ENCODE results near the gene GABRB1. TPM values are rescaled to one million over a fixed set of nuclear protein-coding genes. Genes with fewer than 3 reads are reported as not detected.

Gene GABRB1
- polyA plus RNA-seq, 4 donors, result 0.18 to 0.78 TPM; not detected in 2

- H3K27me3 ChIP-seq (ENCODE audit: control insufficient read depth in 3 of 3, insufficient read depth in 3 of 3, low read length in 3 of 3), result peaks cover 0 to under 1% (median 0%) of the 10 kb centered on the region in 3 donors
- no peak overlapping the region for H3K4me3 ChIP-seq (ENCODE audit: low read depth in 1 of 3, low read length in 3 of 3)
- 88 to 97% (median 94%) methylated on average over 1 of the region's 1 CpG for WGBS, 3 donors
- no peaks in the 10 kb centered on the region for H3K9me3 ChIP-seq (ENCODE audit: control insufficient read depth in 2 of 2, insufficient read depth in 1 of 2, low read depth in 1 of 2, low read length in 1 of 2)
- no peak overlapping the region for H3K27ac ChIP-seq (ENCODE audit: low read depth in 1 of 3, low read length in 2 of 3)
- FAIRE-seq, result no peak
- H3K36me3 ChIP-seq (ENCODE audit: control insufficient read depth in 3 of 3, insufficient read depth in 2 of 3, low read depth in 1 of 3, low read length in 3 of 3), result no peaks in the 10 kb centered on the region
- H3K4me1 ChIP-seq (ENCODE audit: control insufficient read depth in 3 of 3, insufficient read depth in 2 of 3, low read depth in 1 of 3, low read length in 2 of 3), result no peaks in the 10 kb centered on the region
- no peak for DNase-seq
These were observed 31.0 kb upstream of the GABRB1 start for GRCh38 chr4:47000406-47000805.

GRCh38 chr4:47002580-47002979 is 28.8 kb upstream of the GABRB1 start:
- H3K27me3 ChIP-seq (ENCODE audit: control insufficient read depth in 3 of 3, insufficient read depth in 3 of 3, low read length in 3 of 3), result no peaks in the 10 kb centered on the region
- DNase-seq, result peak in 1 of 2 donors; percentile 2

GRCh38 chr4:47010347-47010911 is 20.9 kb upstream of the GABRB1 start:
- no peaks in the 10 kb centered on the region for H3K9me3 ChIP-seq (ENCODE audit: control insufficient read depth in 2 of 2, insufficient read depth in 1 of 2, low read depth in 1 of 2, low read length in 1 of 2)
- no peaks in the 10 kb centered on the region for H3K27me3 ChIP-seq (ENCODE audit: control insufficient read depth in 3 of 3, insufficient read depth in 3 of 3, low read length in 3 of 3)
- H3K27ac ChIP-seq (ENCODE audit: low read depth in 1 of 3, low read length in 2 of 3), result no peak overlapping the region
- H3K4me3 ChIP-seq (ENCODE audit: low read depth in 1 of 3, low read length in 3 of 3), result no peak overlapping the region
- FAIRE-seq, result no peak
- no peak for DNase-seq
- H3K4me1 ChIP-seq (ENCODE audit: control insufficient read depth in 3 of 3, insufficient read depth in 2 of 3, low read depth in 1 of 3, low read length in 2 of 3), result peaks cover 0 to 5% (median 0%) of the 10 kb centered on the region in 3 donors
- H3K36me3 ChIP-seq (ENCODE audit: control insufficient read depth in 3 of 3, insufficient read depth in 2 of 3, low read depth in 1 of 3, low read length in 3 of 3), result no peaks in the 10 kb centered on the region

More at GRCh38 chr4:47002580-47002979, 28.8 kb upstream of the GABRB1 start:
- H3K9me3 ChIP-seq (ENCODE audit: control insufficient read depth in 2 of 2, insufficient read depth in 1 of 2, low read depth in 1 of 2, low read length in 1 of 2), result no peaks in the 10 kb centered on the region
- FAIRE-seq, result no peak
- no peaks in the 10 kb centered on the region for H3K4me1 ChIP-seq (ENCODE audit: control insufficient read depth in 3 of 3, insufficient read depth in 2 of 3, low read depth in 1 of 3, low read length in 2 of 3)
- no peaks in the 10 kb centered on the region for H3K36me3 ChIP-seq (ENCODE audit: control insufficient read depth in 3 of 3, insufficient read depth in 2 of 3, low read depth in 1 of 3, low read length in 3 of 3)
- no peak overlapping the region for H3K27ac ChIP-seq (ENCODE audit: low read depth in 1 of 3, low read length in 2 of 3)
- H3K4me3 ChIP-seq (ENCODE audit: low read depth in 1 of 3, low read length in 3 of 3), result no peak overlapping the region
- WGBS, 3 donors, result 19 to 51% (median 38%) methylated on average over 1 of the region's 1 CpG

GRCh38 chr4:47010912-47011446 is 20.4 kb upstream of the GABRB1 start:
- Histone ChIP-seq H3K36me3 (ENCODE audit: control insufficient read depth in 3 of 3, insufficient read depth in 2 of 3, low read depth in 1 of 3, low read length in 3 of 3) (no peaks in the 10 kb centered on the region), H3K27me3 (ENCODE audit: control insufficient read depth in 3 of 3, insufficient read depth in 3 of 3, low read length in 3 of 3) (no peaks in the 10 kb centered on the region), H3K4me3 (ENCODE audit: low read depth in 1 of 3, low read length in 3 of 3) (no peak overlapping the region), H3K4me1 (ENCODE audit: control insufficient read depth in 3 of 3, insufficient read depth in 2 of 3, low read depth in 1 of 3, low read length in 2 of 3) (peaks cover 0 to 5% (median 0%) of the 10 kb centered on the region in 3 donors), H3K27ac (ENCODE audit: low read depth in 1 of 3, low read length in 2 of 3) (no peak overlapping the region), H3K9me3 (ENCODE audit: control insufficient read depth in 2 of 2, insufficient read depth in 1 of 2, low read depth in 1 of 2, low read length in 1 of 2) (no peaks in the 10 kb centered on the region)
- peak; percentile 59 to 71 for DNase-seq
- WGBS, 3 donors, result 39 to 47% (median 39%) methylated on average over 2 of the region's 2 CpGs
- FAIRE-seq, result peak; percentile 23

- Histone ChIP-seq H3K27me3 (ENCODE audit: control insufficient read depth in 3 of 3, insufficient read depth in 3 of 3, low read length in 3 of 3) (no peaks in the 10 kb centered on the region), H3K9me3 (ENCODE audit: control insufficient read depth in 2 of 2, insufficient read depth in 1 of 2, low read depth in 1 of 2, low read length in 1 of 2) (no peaks in the 10 kb centered on the region), H3K27ac (ENCODE audit: low read depth in 1 of 3, low read length in 2 of 3) (no peak overlapping the region), H3K4me3 (ENCODE audit: low read depth in 1 of 3, low read length in 3 of 3) (no peak overlapping the region), H3K4me1 (ENCODE audit: control insufficient read depth in 3 of 3, insufficient read depth in 2 of 3, low read depth in 1 of 3, low read length in 2 of 3) (peaks cover 0 to 5% (median 0%) of the 10 kb centered on the region in 3 donors), H3K36me3 (ENCODE audit: control insufficient read depth in 3 of 3, insufficient read depth in 2 of 3, low read depth in 1 of 3, low read length in 3 of 3) (no peaks in the 10 kb centered on the region)
- no peak for FAIRE-seq
- DNase-seq, result no peak
These were observed 18.7 kb upstream of the GABRB1 start for GRCh38 chr4:47012676-47013075.

GRCh38 chr4:47013373-47013772 is 18.0 kb upstream of the GABRB1 start:
- DNase-seq, result no peak
- no peak for FAIRE-seq

GRCh38 chr4:47017081-47017480 is 14.3 kb upstream of the GABRB1 start:
- FAIRE-seq (no peak), DNase-seq (no peak)
- 72 to 91% (median 87%) methylated on average over 4 of the region's 4 CpGs for WGBS, 3 donors
- H3K27me3 ChIP-seq (ENCODE audit: control insufficient read depth in 3 of 3, insufficient read depth in 3 of 3, low read length in 3 of 3), result no peaks in the 10 kb centered on the region
- H3K4me3 ChIP-seq (ENCODE audit: low read depth in 1 of 3, low read length in 3 of 3), result no peak overlapping the region
- H3K9me3 ChIP-seq (ENCODE audit: control insufficient read depth in 2 of 2, insufficient read depth in 1 of 2, low read depth in 1 of 2, low read length in 1 of 2), result no peaks in the 10 kb centered on the region
- no peaks in the 10 kb centered on the region for H3K4me1 ChIP-seq (ENCODE audit: control insufficient read depth in 3 of 3, insufficient read depth in 2 of 3, low read depth in 1 of 3, low read length in 2 of 3)
- no peaks in the 10 kb centered on the region for H3K36me3 ChIP-seq (ENCODE audit: control insufficient read depth in 3 of 3, insufficient read depth in 2 of 3, low read depth in 1 of 3, low read length in 3 of 3)
- H3K27ac ChIP-seq (ENCODE audit: low read depth in 1 of 3, low read length in 2 of 3), result no peak overlapping the region

More at GRCh38 chr4:47013373-47013772, 18.0 kb upstream of the GABRB1 start:
- Histone ChIP-seq H3K4me1 (ENCODE audit: control insufficient read depth in 3 of 3, insufficient read depth in 2 of 3, low read depth in 1 of 3, low read length in 2 of 3) (peaks cover 0 to 5% (median 0%) of the 10 kb centered on the region in 3 donors), H3K27ac (ENCODE audit: low read depth in 1 of 3, low read length in 2 of 3) (no peak overlapping the region), H3K36me3 (ENCODE audit: control insufficient read depth in 3 of 3, insufficient read depth in 2 of 3, low read depth in 1 of 3, low read length in 3 of 3) (no peaks in the 10 kb centered on the region), H3K27me3 (ENCODE audit: control insufficient read depth in 3 of 3, insufficient read depth in 3 of 3, low read length in 3 of 3) (no peaks in the 10 kb centered on the region), H3K9me3 (ENCODE audit: control insufficient read depth in 2 of 2, insufficient read depth in 1 of 2, low read depth in 1 of 2, low read length in 1 of 2) (no peaks in the 10 kb centered on the region), H3K4me3 (ENCODE audit: low read depth in 1 of 3, low read length in 3 of 3) (no peak overlapping the region)
- WGBS, 3 donors, result 87 to 93% (median 88%) methylated on average over 3 of the region's 3 CpGs

GRCh38 chr4:47017494-47017893 is 13.9 kb upstream of the GABRB1 start:
- H3K4me3 ChIP-seq (ENCODE audit: low read depth in 1 of 3, low read length in 3 of 3), result no peak overlapping the region
- DNase-seq (no peak), FAIRE-seq (peak; percentile 65)
- no peaks in the 10 kb centered on the region for H3K4me1 ChIP-seq (ENCODE audit: control insufficient read depth in 3 of 3, insufficient read depth in 2 of 3, low read depth in 1 of 3, low read length in 2 of 3)
- H3K36me3 ChIP-seq (ENCODE audit: control insufficient read depth in 3 of 3, insufficient read depth in 2 of 3, low read depth in 1 of 3, low read length in 3 of 3), result no peaks in the 10 kb centered on the region
- no peak overlapping the region for H3K27ac ChIP-seq (ENCODE audit: low read depth in 1 of 3, low read length in 2 of 3)
- H3K27me3 ChIP-seq (ENCODE audit: control insufficient read depth in 3 of 3, insufficient read depth in 3 of 3, low read length in 3 of 3), result no peaks in the 10 kb centered on the region
- H3K9me3 ChIP-seq (ENCODE audit: control insufficient read depth in 2 of 2, insufficient read depth in 1 of 2, low read depth in 1 of 2, low read length in 1 of 2), result no peaks in the 10 kb centered on the region
- 61 to 83% (median 63%) methylated on average over 1 of the region's 1 CpG for WGBS, 3 donors
